T follicular helper cell (primary cell): ENCODE measurements around the gene PADI4.

Experiments used
- DNase-seq: peaks from one replicate; pipeline ENCODE4 v3.0.0-alpha.2; 2020; ENCODE audit warnings: low read depth

PADI4 gene

GRCh38 chr1:17281775-17282181 lies 26.2 kb upstream of the PADI4 start:
- DNase-seq = no peak

- DNase-seq = no peak
Observed at GRCh38 chr1:17282836-17283235, 25.2 kb upstream of the PADI4 start.

- no peak for DNase-seq
Observed at GRCh38 chr1:17286646-17287045, 21.4 kb upstream of the PADI4 start.

GRCh38 chr1:17287130-17287776 lies 20.7 kb upstream of the PADI4 start:
- DNase-seq = no peak

DNA sequence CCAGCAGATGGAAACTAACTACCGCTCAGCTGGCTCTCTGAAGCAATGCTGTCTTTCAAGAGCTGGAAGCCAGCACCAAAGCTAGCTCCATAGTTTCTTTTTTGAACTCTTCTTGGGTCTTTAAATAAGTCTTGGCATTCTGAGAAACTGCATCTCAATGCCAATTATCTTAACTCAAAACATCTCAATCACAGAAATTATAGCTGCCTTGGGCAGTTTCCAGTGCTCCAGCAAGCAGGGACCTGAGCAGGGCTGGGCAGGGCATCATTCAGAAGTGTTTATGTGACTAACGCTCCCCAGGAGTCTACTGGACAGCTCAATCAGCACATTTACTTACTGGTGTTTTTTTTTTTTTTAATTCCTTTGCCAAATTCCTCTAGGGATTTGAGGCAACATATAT lies 18.3 kb upstream of the PADI4 start:
- no peak for DNase-seq

DNA sequence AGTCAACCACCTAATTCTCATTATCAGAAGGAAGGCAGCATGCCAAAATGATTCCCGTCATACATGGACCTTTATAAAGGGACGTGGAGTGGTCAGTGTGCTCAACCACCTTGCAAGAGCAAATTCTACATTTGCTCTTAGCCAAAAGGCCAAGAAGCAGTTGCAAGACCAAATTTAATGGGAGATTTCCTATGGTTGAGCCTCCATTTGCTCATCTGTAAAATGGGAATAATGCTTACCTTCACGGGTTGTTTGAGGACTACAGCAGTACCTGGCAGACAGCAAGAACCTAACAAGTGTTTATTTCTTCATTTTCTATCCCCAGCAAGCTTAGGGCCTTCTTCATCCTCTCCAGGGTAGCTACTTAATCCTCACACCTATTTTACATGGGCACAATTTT lies 17.4 kb upstream of the PADI4 start:
- DNase-seq = no peak

DNA sequence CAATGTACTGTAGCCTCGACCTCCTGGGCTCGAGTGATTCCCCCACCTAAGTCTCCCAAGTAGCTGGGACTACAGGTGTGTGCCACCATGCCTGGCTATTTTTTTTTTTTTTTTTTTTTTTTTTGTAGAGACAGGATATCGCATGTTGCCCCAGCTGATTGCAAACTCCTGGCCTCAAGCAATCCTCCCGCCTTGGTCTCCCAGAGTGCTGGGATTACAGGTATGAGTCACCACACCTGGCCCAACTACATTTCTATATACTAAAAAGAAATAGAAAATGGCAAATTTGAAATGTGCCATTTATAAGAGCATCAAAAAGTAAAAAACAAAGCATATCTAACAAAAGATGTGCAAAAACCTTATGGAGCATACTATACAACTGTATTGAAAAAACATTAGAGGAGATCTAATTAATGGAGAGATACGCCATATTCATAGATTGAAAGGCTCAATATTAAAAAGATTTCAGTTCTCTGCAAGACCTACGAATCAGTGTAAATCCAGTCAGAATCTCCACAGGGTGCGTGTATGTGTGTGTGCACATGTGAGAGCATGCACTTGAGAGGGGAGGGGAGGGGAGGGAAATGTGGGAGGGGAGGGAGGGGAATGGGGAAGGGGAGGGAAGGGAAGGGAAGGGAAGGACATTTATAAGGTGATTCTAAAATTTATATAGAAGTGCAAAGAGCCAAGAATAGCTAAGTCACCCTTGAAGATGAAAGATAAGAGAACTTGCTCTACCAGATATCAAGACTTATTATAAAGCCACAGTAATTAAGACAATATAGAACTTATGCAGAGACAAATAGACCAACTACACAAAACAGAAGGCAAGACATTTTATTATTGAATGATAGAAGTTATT lies 15.5 kb upstream of the PADI4 start:
- no peak for DNase-seq

DNA sequence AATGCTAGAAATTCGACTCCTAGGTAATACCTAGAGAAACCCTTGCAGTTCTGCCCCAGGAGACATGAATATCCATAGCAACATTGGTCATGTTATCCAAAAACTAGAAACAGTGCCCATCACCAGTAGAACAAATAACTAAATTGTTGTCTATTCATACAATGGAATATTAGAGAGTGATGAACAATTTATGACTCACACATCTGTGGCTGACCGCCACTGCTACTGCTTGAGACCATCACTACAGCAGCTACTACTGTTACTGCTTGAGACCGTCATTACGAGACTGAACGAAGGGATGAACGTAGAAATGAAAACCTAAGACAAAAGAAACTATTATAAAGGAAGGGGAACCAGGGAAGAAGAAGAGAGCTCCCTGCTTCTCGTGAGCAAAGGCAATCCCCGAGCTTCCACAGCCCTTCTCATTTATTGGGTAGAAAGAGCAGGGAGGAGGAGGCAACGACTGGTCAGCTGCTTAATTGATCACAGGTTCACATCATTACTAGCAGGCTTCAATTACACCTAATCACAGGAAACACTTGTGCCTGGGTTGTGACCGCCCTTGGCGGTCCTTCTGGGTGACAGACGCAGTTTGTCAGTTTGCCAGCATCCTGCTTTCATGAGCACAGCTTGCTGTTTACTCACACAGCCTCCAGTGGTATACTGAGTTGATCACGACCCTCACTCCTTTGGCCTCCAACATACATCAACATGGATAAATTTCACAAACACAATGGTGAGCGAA lies 14.1 kb upstream of the PADI4 start:
- no peak for DNase-seq

- DNase-seq = no peak
Observed at GRCh38 chr1:17295292-17295691, 12.7 kb upstream of the PADI4 start.

- no peak for DNase-seq
Observed at GRCh38 chr1:17296086-17296485, 11.9 kb upstream of the PADI4 start.

- DNase-seq = no peak
Observed at GRCh38 chr1:17297991-17298390, 10.0 kb upstream of the PADI4 start.

- DNase-seq = no peak
Observed at GRCh38 chr1:17301767-17302166, 6.2 kb upstream of the PADI4 start.

DNA sequence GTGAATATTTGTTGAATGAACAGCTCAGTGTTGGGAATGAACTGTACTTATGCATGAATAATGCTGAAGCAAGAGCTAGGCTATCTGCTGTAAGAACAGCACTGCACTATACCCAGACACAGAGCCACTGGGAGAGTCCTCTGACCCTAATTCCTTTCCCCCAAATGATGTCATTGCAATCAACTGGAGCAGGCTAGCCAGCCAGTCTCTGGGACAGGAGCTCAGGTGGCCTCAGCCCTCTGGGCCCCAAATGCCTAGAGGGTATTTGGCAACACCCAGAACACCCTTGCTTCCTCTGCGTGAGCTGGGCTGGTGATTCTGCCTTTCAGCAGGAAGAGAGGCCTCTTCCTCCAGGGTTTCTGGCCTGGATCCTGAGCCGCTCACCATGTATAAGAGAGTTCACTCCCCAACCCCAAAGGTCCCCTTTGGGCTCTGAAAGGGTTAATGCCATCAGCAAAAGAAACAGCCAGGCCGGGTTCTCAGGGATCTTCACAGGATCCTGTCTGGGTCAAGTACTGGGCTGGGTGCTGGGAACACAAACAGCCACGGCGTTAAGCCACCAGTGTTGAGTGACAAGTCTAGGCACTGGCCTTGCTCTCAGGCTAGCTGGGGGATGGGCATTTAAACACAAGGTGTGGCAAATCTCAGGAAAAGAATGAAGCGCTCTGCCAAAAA lies 3.7 kb upstream of the PADI4 start:
- DNase-seq = no peak

DNA sequence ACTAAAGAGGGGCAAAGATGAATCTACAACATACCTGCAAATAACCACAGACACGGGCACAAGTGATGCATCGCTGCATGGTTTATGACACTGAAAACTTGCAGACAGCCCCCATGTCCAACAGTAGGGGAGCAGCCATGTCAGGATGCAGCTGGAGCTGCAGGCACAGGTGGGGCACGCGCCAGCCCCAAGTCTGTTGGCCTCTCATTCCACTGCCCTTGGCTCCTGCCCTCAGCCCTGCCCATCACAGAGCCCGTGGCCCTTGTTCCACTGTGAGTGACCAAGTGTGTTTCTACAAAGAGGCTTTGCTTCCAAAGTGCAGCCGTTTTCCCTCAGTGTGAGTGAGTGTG lies 3.2 kb upstream of the PADI4 start:
- DNase-seq = no peak

- DNase-seq = no peak
Observed at GRCh38 chr1:17305576-17306095, 2.4 kb upstream of the PADI4 start.

DNA sequence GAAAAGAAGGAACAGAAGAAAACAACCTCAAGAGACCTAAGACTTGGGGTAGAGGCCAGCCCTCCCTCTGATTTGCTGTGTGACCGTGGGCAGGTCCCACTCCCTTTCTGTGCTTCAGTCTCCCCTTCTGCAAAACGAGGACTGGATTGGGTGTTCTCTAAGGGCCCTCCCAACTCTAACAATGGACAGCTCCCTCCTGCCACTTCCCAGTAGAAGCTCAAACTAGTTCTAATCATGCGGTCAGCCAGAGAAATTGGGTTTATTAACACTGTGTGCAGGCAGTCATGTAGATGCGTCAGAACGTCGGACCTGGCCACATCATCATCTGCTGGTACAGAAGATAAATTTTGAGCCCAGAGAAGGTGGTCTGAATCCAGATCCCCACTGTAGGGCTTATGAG lies 1.6 kb upstream of the PADI4 start:
- DNase-seq = no peak

GRCh38 chr1:17306921-17307320 lies 1.1 kb upstream of the PADI4 start:
- no peak for DNase-seq

- DNase-seq = no peak
Observed at GRCh38 chr1:17307329-17307728, 668 bp upstream of the PADI4 start.

GRCh38 chr1:17308593-17308992 lies 596 bp downstream of the PADI4 start:
- no peak for DNase-seq

DNA sequence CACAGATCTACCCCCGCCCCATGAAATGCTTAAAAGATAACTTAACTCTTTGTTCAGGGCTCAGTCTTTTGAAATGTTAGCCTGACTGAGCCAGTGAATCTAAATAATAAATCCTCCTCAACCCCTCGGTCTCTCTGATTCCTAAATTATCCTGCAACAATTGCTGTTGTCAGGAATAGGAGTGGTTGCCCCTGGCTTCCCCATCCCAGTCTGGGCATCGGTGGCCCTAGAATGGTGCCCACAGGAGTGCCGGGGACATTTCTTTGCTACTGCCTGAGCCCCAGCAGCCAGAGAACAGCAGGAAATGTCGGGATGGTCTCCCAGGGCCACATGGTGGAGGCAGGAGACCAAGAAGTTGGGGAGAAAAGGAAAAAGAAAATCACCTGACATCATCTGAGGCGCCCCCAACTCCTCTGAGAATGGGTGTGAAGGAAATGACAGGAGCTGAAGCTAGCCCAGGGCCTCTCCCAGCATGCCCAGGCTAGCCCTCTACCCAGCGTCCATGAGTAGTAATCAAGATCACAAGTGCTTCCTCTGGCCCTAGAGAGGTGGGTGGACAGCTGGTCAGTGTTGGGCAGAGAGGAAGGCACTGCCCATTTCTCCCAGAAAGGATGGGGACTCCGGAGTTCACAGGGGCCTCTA lies 1.6 kb downstream of the PADI4 start:
- no peak for DNase-seq

GRCh38 chr1:17310068-17310640 lies 2.2 kb downstream of the PADI4 start:
- DNase-seq = no peak
